SKM-1 (cell line): ENCODE results near the gene CARM1.
A peak's percentile ranks its signal among the peaks of the same experiment; 100 is the strongest.
"Not testable (repeated sequence)": the region's sequence is repeated elsewhere in the genome, so short reads cannot be mapped to it uniquely, and the experiment has no call there.

Experiments used
- DNase-seq: peaks from one replicate; lab custom pipeline; 2025; ENCODE audit not compliant: unreplicated experiment; lab: John Stamatoyannopoulos, UW

Gene CARM1

DNA sequence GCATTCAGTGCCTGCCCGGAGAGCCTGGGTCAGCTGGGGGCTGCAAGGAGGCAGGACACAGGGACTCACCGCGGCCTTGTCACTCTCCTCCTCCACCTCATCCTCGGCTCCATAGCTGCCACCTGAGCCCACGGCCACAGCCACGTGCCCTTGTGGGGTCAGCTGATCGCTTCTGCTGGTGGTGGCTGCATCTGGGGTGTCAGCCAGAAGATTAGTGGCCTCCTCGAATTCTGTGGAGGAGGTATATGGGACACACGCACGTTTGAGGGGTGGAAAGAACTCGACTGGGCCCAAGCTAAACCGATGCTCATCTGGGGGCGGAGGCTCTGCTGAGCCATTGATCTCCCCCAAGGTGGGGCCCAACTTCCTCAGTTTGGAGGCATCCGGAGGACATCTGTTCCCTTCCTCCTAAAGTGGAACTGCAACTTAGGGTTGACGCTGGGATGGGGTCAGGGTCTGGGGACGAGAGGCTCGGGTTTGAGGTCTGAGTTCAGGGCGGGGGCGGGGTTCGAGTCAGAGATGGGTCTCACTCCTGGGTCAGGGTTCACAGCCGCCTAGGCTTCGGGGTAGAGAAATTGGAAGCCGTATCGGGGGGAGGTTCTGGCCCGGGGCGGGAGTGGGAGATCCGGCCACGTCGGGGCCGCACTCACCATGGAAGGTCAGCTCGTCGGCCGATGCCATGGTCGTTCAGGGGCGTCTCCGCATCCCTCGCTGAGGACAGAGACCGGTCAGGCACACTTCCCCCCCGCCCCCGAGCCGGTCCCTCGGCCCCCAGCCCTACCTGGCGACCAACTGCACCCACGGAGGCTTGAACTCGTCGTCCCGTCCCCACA lies 56.6 kb downstream of the CARM1 start:
- DNase-seq: no peak

GRCh38 chr19:10928563-10929401 lies 57.4 kb downstream of the CARM1 start, which contains the start of the genes TIMM29 and YIPF2:
Gene TIMM29 (plus strand): TSS chr19:10928811. CDS start chr19:10928823, 12 bp downstream.
Gene YIPF2 (minus strand): TSS chr19:10928639. CDS start chr19:10928410, 229 bp downstream.
- DNase-seq: peak; percentile 92

- DNase-seq: no peak
Measured at GRCh38 chr19:10929402-10929794, 58.0 kb downstream of the CARM1 start.

- DNase-seq: no peak
Measured at GRCh38 chr19:10935371-10936059, 64.2 kb downstream of the CARM1 start.

DNA sequence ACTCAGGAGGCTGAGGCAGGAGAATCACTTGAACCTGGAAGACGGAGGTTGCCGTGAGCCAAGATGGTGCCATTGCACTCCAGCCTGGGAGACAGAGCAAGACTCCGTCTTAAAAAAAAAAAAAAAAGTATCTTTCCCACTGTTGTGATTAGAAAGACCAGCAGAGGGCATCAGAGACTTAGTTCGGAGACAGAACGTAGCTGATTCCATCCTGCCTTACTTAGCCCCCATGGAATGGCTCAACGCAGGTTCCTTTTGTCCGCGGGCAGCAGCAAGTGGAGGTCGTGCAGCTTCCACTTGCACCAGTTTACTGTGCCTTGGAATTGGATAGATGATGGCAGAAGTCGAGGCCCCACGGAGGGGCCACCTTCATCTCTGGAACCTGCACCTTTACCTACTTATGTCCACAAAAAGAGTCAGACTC lies 65.3 kb downstream of the CARM1 start:
- DNase-seq: peak; percentile 54

- DNase-seq: not testable (repeated sequence)
Measured at GRCh38 chr19:10941649-10942048, 70.3 kb downstream of the CARM1 start.

DNA sequence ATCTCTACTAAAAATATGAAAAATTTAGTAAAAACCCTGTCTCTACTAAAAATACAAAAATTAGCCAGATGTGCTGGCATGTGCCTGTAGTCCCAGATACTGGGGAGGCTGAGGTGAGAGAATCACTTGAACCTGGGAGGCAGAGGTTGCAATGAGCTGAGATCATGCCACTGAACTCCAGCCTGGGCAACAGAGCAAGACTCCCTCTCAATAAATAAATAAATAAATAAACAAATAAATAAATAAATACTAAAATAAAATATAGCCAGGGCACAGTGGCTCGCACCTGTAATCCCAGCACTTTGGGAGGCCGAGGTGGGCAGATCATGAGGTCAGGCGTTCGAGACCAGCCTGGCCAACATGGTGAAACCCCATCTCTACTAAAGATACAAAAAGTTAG lies 72.1 kb downstream of the CARM1 start:
- not testable (repeated sequence) for DNase-seq

GRCh38 chr19:10945264-10945663 lies 73.9 kb downstream of the CARM1 start:
- DNase-seq: no peak

GRCh38 chr19:10946958-10947657 lies 75.8 kb downstream of the CARM1 start:
- no peak for DNase-seq

- no peak for DNase-seq
Measured at GRCh38 chr19:10952809-10953208, 81.5 kb downstream of the CARM1 start.

DNA sequence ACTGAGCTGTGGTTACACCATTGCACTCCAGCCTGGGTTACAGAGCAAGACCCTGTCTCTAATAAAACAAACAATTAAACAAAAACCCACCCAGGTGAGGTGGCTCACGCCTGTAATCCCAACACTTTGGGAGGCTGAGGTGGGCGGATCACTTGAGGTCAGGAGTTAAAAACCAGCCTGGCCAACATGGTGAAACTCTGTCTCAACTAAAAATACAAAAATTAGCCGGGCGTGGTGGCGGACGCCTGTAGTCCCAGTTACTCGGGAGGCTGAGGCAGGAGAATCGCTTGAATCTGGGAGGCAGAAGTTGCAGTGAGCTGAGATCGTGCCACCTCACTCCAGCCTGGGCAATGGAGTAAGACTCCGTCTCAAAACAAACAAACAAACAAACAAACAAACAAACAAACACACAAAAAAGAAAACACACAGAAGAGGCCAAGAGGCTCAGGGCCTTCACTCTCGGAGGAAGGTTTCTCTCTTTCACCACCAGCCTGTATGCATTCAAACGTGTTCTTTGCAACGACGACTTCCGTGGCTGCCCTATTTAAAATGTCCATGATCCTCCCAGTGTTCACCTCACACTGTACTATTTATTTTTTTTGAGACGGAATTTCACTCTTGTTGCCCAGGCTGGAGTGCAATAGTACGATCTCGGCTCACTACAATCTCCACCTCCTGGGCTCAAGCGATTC lies 88.1 kb downstream of the CARM1 start:
- DNase-seq: not testable (repeated sequence)

GRCh38 chr19:10960314-10961072 lies 89.1 kb downstream of the CARM1 start, which contains the start of gene SMARCA4:
Gene SMARCA4 (plus strand): TSS chr19:10961030. CDS start chr19:10984152, 23,122 bp downstream.
- DNase-seq: peak; percentile 86

GRCh38 chr19:10961073-10961860 lies 89.9 kb downstream of the CARM1 start:
- no peak for DNase-seq

DNA sequence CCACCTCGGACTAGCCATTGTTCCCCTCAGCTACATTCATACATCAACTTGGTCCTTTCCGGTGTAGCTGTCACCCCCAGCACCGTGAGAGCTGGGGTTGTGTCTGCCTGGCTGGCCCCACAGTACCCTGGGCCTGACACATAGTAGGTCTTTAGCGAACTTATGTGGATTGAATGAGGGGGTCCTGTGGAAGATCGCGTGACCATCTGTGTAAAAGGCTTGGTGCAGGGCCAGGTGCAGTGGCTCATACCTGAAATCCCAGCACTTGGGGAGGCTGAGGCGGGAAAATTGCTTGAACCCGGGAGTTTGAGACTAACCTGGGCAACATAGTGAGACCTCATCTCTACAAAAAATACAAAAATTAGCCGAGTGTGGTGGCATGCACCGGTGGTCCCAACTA lies 91.5 kb downstream of the CARM1 start:
- no peak for DNase-seq

DNA sequence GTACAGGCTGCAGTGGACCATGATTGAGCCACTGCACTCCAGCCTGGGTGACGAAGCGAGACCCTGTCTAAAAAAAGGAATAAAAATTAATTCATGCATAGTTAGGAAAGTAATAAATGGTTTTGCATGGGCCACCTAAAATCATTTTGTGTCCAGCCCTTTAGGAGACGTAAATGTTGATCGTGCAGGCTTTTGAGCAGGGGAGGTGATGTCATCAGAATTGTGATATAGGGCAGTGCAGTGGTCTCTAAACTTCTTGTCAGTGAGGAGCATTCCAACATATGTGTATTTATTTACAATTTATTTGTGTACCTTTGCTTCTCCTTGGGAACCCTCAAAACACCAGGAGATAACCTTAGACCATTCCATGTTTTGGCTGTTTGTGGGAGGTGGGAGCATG lies 92.5 kb downstream of the CARM1 start:
- no peak for DNase-seq

- DNase-seq: no peak
Measured at GRCh38 chr19:10964903-10965302, 93.5 kb downstream of the CARM1 start.

- DNase-seq: no peak
Measured at GRCh38 chr19:10965398-10965797, 94.0 kb downstream of the CARM1 start.

GRCh38 chr19:10966809-10967208 lies 95.5 kb downstream of the CARM1 start:
- DNase-seq: no peak
